Keratinocyte (primary cell): ENCODE results near the gene UGT2B10. TPM values are rescaled to one million over a fixed set of nuclear protein-coding genes. Genes with fewer than 3 reads are reported as not detected.

Experiments used
- DNase-seq: peaks from one replicate; pipeline ENCODE4 v3.0.0-alpha.2; 2011; ENCODE audit warnings: low read depth, missing footprints, low spot score
- FAIRE-seq: peaks from 2 replicates; lab custom pipeline; 2011; peaks lifted over from hg19 to GRCh38; lab: Jason Lieb, UNC
- H2AFZ ChIP-seq: 2 replicates; pipeline ENCODE4 v1.6.0; 2012; ENCODE audit warnings: low read length, control low read depth, inconsistent platforms; ENCODE audit not compliant: control insufficient read depth
- H3K27ac ChIP-seq: 2 replicates; pipeline ENCODE4 v1.5.1; 2011; ENCODE audit warnings: low read length; ENCODE audit not compliant: control insufficient read depth, insufficient read depth
- H3K27me3 ChIP-seq: 3 replicates; pipeline ENCODE4 v1.6.0; 2011; ENCODE audit warnings: low read length; ENCODE audit not compliant: control insufficient read depth, insufficient read depth; ENCODE audit errors: extremely low read depth
- H3K36me3 ChIP-seq, 2 experiments: 2 replicates in 1 of 2; 3 replicates in 1 of 2; pipeline ENCODE4 v1.5.1; 2011; ENCODE audit warnings: low read length in 2 of 2, mild to moderate bottlenecking in 1 of 2; ENCODE audit not compliant: control insufficient read depth in 2 of 2, insufficient read depth in 2 of 2; ENCODE audit errors: extremely low read depth in 1 of 2
- H3K4me1 ChIP-seq: 3 replicates; pipeline ENCODE4 v1.5.1; 2011; ENCODE audit warnings: low read length; ENCODE audit not compliant: control insufficient read depth, insufficient read depth; ENCODE audit errors: extremely low read depth
- H3K4me2 ChIP-seq: 3 replicates; pipeline ENCODE4 v1.6.0; 2011; ENCODE audit warnings: low read depth, low read length; ENCODE audit not compliant: control insufficient read depth, insufficient read depth; ENCODE audit errors: extremely low read depth
- H3K4me3 ChIP-seq, 3 experiments: fragments of 200-600 bp in 1 of 3; sonication (generic) in 1 of 3; 2 replicates in 2 of 3; 3 replicates in 1 of 3; pipeline ENCODE4 v1.5.1; 2011 to 2016; ENCODE audit warnings: low read length in 3 of 3, mild to moderate bottlenecking in 3 of 3, control low read depth in 2 of 3, inconsistent platforms in 1 of 3, low read depth in 1 of 3, mixed read lengths in 1 of 3, mixed run types in 1 of 3, moderate library complexity in 1 of 3; ENCODE audit not compliant: control insufficient read depth in 2 of 3, insufficient read depth in 2 of 3; ENCODE audit errors: extremely low read depth in 1 of 3
- H3K79me2 ChIP-seq: 2 replicates; pipeline ENCODE4 v1.6.0; 2012; ENCODE audit warnings: low read length; ENCODE audit not compliant: control insufficient read depth, insufficient read depth
- H3K9ac ChIP-seq: 3 replicates; pipeline ENCODE4 v1.6.0; 2011; ENCODE audit warnings: low read length; ENCODE audit not compliant: control insufficient read depth, insufficient read depth; ENCODE audit errors: extremely low read depth
- H3K9me1 ChIP-seq: 3 replicates; pipeline ENCODE4 v1.6.0; 2011; ENCODE audit warnings: low read length; ENCODE audit not compliant: control insufficient read depth, insufficient read depth; ENCODE audit errors: extremely low read depth
- H3K9me3 ChIP-seq: 2 replicates; pipeline ENCODE4 v1.5.1; 2012; ENCODE audit warnings: low read depth, low read length; ENCODE audit not compliant: control insufficient read depth
- H4K20me1 ChIP-seq: 3 replicates; pipeline ENCODE4 v1.6.0; 2011; ENCODE audit warnings: low read length; ENCODE audit not compliant: control insufficient read depth, insufficient read depth; ENCODE audit errors: extremely low read depth
- CTCF ChIP-seq, 3 experiments: IDR thresholded peaks in 1 of 3; conservative IDR thresholded peaks in 1 of 3; optimal IDR thresholded peaks in 1 of 3; 2 replicates in 2 of 3; 3 replicates in 1 of 3; pipeline versions ENCODE3 to v1.5.1; 2011; ENCODE audit warnings: low read length in 3 of 3, mild to moderate bottlenecking in 3 of 3, moderate library complexity in 2 of 3, control low read depth in 1 of 3, inconsistent platforms in 1 of 3; ENCODE audit not compliant: insufficient read depth in 2 of 3; ENCODE audit errors: extremely low read depth in 1 of 3
- EZH2 ChIP-seq: IDR thresholded peaks from one replicate; pipeline ENCODE4 v1.6.1; 2012; ENCODE audit warnings: inconsistent platforms, mild to moderate bottlenecking, low read length, moderate library complexity
- dilution Hi-C: fragments of 300-500 bp; cut with MboI; formaldehyde crosslinking; loops from one replicate; pipeline ENCODE4 v1.7.0; 2020; ENCODE audit warnings: low sequenced_read_pairs; ENCODE audit not compliant: extremely low pct_ligation_motif_present
- polyA plus RNA-seq, 5 experiments: library from polyadenylated mRNA; depleted of rRNA in 3 of 5; stranded (reverse) in 3 of 5; stranded (forward) in 1 of 5; unstranded in 1 of 5; fragments of >200 nt; gene quantifications; 1 replicate in 1 of 5; 2 replicates in 3 of 5; 3 replicates in 1 of 5; pipeline versions ENCODE4 v1.2.1 to v1.2.3, GENCODE V29; 2011 to 2012; ENCODE audit warnings: missing spikeins in 2 of 5, low read depth in 1 of 5, low replicate concordance in 1 of 5

Gene UGT2B10
- polyA plus RNA-seq, 1 donor (not counting 4 experiments of a cell fraction or from before 2014, with no cell fraction given), result not detected

GRCh38 chr4:68861057-68861456 lies 45.3 kb downstream of the UGT2B10 start:
- H3K9me3 ChIP-seq, result no peaks in the 10 kb centered on the region
- no peaks in the 10 kb centered on the region for H4K20me1 ChIP-seq
- TF ChIP-seq CTCF (optimal IDR thresholded peaks at IDR 0.05 in 1 of 3, IDR thresholded peaks at IDR 0.05 in 1 of 3, conservative IDR thresholded peaks at IDR 0.05 in 1 of 3; ENCODE audit: extremely low read depth in 1 of 3, insufficient read depth in 2 of 3, low read length in 3 of 3), result no peak
- no peak for TF ChIP-seq EZH2
- dilution Hi-C loops, result no loop called here
- no peaks in the 10 kb centered on the region for H3K4me1 ChIP-seq
- no peak overlapping the region for H3K4me2 ChIP-seq
- no peak for FAIRE-seq
- no peak overlapping the region for H3K27ac ChIP-seq
- no peaks in the 10 kb centered on the region for H3K36me3 ChIP-seq
- H3K4me3 ChIP-seq, result no peak overlapping the region
- DNase-seq, result no peak
- H3K9me1 ChIP-seq, result no peaks in the 10 kb centered on the region
- no peak overlapping the region for H2AFZ ChIP-seq
- no peaks in the 10 kb centered on the region for H3K27me3 ChIP-seq
- no peak overlapping the region for H3K9ac ChIP-seq
- H3K79me2 ChIP-seq, result no peaks in the 10 kb centered on the region

GRCh38 chr4:68864438-68865187 lies 48.8 kb downstream of the UGT2B10 start:
- no peaks in the 10 kb centered on the region for H3K27me3 ChIP-seq
- no peaks in the 10 kb centered on the region for H3K9me3 ChIP-seq
- no peaks in the 10 kb centered on the region for H3K79me2 ChIP-seq
- H3K4me2 ChIP-seq, result no peak overlapping the region
- no peak for TF ChIP-seq EZH2
- TF ChIP-seq CTCF (optimal IDR thresholded peaks at IDR 0.05 in 1 of 3, IDR thresholded peaks at IDR 0.05 in 1 of 3, conservative IDR thresholded peaks at IDR 0.05 in 1 of 3; ENCODE audit: extremely low read depth in 1 of 3, insufficient read depth in 2 of 3, low read length in 3 of 3), result no peak
- no peak for DNase-seq
- no peak overlapping the region for H3K27ac ChIP-seq
- H3K9ac ChIP-seq, result no peak overlapping the region
- H3K4me3 ChIP-seq, result no peak overlapping the region
- no peaks in the 10 kb centered on the region for H3K36me3 ChIP-seq
- no peak for FAIRE-seq
- no peaks in the 10 kb centered on the region for H3K9me1 ChIP-seq
- H2AFZ ChIP-seq, result no peak overlapping the region
- H4K20me1 ChIP-seq, result no peaks in the 10 kb centered on the region
- dilution Hi-C loops, result no loop called here
- no peaks in the 10 kb centered on the region for H3K4me1 ChIP-seq
